ENCODE data around the gene MRPL17. TPM values are rescaled to one million over a fixed set of nuclear protein-coding genes. Genes with fewer than 3 reads are reported as not detected.

Gene MRPL17
- total RNA-seq, 1 experiment from 2014 or later, result 98.5 TPM

GRCh38 chr11:6653656-6654055 is 29.5 kb downstream of the MRPL17 start:
- no peak for DNase-seq (ENCODE audit: low spot score)
- Histone ChIP-seq H3K4me1 (ENCODE audit: insufficient read depth, low read length, poor library complexity, severe bottlenecking) (no peaks in the 10 kb centered on the region), H3K9me3 (ENCODE audit: low read depth, low read length, poor library complexity, severe bottlenecking) (no peaks in the 10 kb centered on the region), H3K36me3 (ENCODE audit: insufficient read depth, low read length, poor library complexity, severe bottlenecking) (no peaks in the 10 kb centered on the region), H3K27me3 (replicated peaks; ENCODE audit: insufficient read depth, low read depth, low read length, poor library complexity) (no peaks in the 10 kb centered on the region), H3K4me3 (ENCODE audit: low read depth, low read length, poor library complexity, severe bottlenecking) (no peak overlapping the region), H3K27ac (ENCODE audit: low read depth, low read length, poor library complexity, severe bottlenecking) (no peak overlapping the region)
- CTCF ChIA-PET, result no interaction called here
- no TSS peak for BruUV-seq (replicated peaks)
- no peak for TF ChIP-seq CTCF (conservative IDR thresholded peaks at IDR 0.05; ENCODE audit: low read depth, low read length)
- TF ChIP-seq EZH2 (IDR thresholded peaks at IDR 0.05; ENCODE audit: borderline replicate concordance, low read depth, low read length, poor library complexity, severe bottlenecking), result no peak
- POLR2A ChIA-PET (ENCODE audit: low non-redundant PET), result no interaction called here
- intact Hi-C loops (cut with micrococcal nuclease; ENCODE audit: unreplicated experiment), result no loop called here

- H3K9me3 ChIP-seq (ENCODE audit: low read depth, low read length, poor library complexity, severe bottlenecking), result no peaks in the 10 kb centered on the region
- no peaks in the 10 kb centered on the region for H3K27me3 ChIP-seq (replicated peaks; ENCODE audit: insufficient read depth, low read depth, low read length, poor library complexity)
- H3K36me3 ChIP-seq (ENCODE audit: insufficient read depth, low read length, poor library complexity, severe bottlenecking), result no peaks in the 10 kb centered on the region
- ChIA-PET POLR2A (ENCODE audit: low non-redundant PET) (no interaction called here), CTCF (no interaction called here)
- no peak for TF ChIP-seq EZH2 (IDR thresholded peaks at IDR 0.05; ENCODE audit: borderline replicate concordance, low read depth, low read length, poor library complexity, severe bottlenecking)
- no peak for TF ChIP-seq CTCF (conservative IDR thresholded peaks at IDR 0.05; ENCODE audit: low read depth, low read length)
- H3K27ac ChIP-seq (ENCODE audit: low read depth, low read length, poor library complexity, severe bottlenecking), result no peak overlapping the region
- intact Hi-C loops (cut with micrococcal nuclease; ENCODE audit: unreplicated experiment), result no loop called here
- TSS peak; percentile 36 for BruUV-seq (replicated peaks)
- H3K4me1 ChIP-seq (ENCODE audit: insufficient read depth, low read length, poor library complexity, severe bottlenecking), result no peaks in the 10 kb centered on the region
- DNase-seq (ENCODE audit: low spot score), result no peak
- no peak overlapping the region for H3K4me3 ChIP-seq (ENCODE audit: low read depth, low read length, poor library complexity, severe bottlenecking)
Measured at GRCh38 chr11:6653097-6653496, 30.0 kb downstream of the MRPL17 start.

GRCh38 chr11:6652182-6652581 is 31.0 kb downstream of the MRPL17 start:
- peaks cover 6% of the 10 kb centered on the region for H3K4me1 ChIP-seq (ENCODE audit: insufficient read depth, low read length, poor library complexity, severe bottlenecking)
- BruUV-seq (replicated peaks), result no TSS peak

More at GRCh38 chr11:6652182-6652581, 31.0 kb downstream of the MRPL17 start:
- H3K36me3 ChIP-seq (ENCODE audit: insufficient read depth, low read length, poor library complexity, severe bottlenecking), result no peaks in the 10 kb centered on the region
- H3K27me3 ChIP-seq (replicated peaks; ENCODE audit: insufficient read depth, low read depth, low read length, poor library complexity), result no peaks in the 10 kb centered on the region
- intact Hi-C loops (cut with micrococcal nuclease; ENCODE audit: unreplicated experiment), result no loop called here
- TF ChIP-seq CTCF (conservative IDR thresholded peaks at IDR 0.05; ENCODE audit: low read depth, low read length) (no peak), EZH2 (IDR thresholded peaks at IDR 0.05; ENCODE audit: borderline replicate concordance, low read depth, low read length, poor library complexity, severe bottlenecking) (no peak)
- no peak overlapping the region for H3K4me3 ChIP-seq (ENCODE audit: low read depth, low read length, poor library complexity, severe bottlenecking)
- H3K9me3 ChIP-seq (ENCODE audit: low read depth, low read length, poor library complexity, severe bottlenecking), result no peaks in the 10 kb centered on the region
- ChIA-PET CTCF (no interaction called here), POLR2A (ENCODE audit: low non-redundant PET) (no interaction called here)
- DNase-seq (ENCODE audit: low spot score), result no peak
- no peak overlapping the region for H3K27ac ChIP-seq (ENCODE audit: low read depth, low read length, poor library complexity, severe bottlenecking)

Measured in A673 (cell line).